Measurements from ENCODE around the gene TAF13. TPM values are rescaled to one million over a fixed set of nuclear protein-coding genes. Genes with fewer than 3 reads are reported as not detected.

Gene TAF13
- polyA plus RNA-seq, 1 experiment, result 14.7 TPM

DNA sequence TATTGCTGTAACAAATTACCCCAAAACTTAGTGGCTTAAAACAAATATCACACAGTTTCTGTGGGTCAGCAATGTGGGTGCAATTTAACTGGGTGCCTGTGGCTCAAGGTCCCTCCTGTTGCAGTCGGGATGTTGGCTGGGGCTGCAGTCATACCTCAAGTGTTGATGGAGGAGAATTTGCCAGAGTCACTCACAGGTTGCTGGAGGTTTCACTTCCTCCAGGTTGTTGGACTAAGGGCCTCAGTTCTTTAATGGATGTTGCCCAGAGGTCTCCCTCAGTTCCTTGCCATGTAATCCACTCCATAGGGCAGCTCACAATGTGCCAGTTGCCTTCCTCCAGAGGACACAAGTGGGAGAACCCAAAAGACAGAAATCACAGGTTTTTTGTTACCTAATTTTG is 2.5 kb upstream of the TAF13 start:
- Histone ChIP-seq H3K27me3 (ENCODE audit: control insufficient read depth, insufficient read depth, low read length) (no peaks in the 10 kb centered on the region), H3K4me3 (ENCODE audit: low read depth, low read length) (no peak overlapping the region), H3K36me3 (ENCODE audit: control insufficient read depth, insufficient read depth, low read length) (no peaks in the 10 kb centered on the region)
- no peak for DNase-seq (ENCODE audit: low read depth)
- TF ChIP-seq, protein P1, sequence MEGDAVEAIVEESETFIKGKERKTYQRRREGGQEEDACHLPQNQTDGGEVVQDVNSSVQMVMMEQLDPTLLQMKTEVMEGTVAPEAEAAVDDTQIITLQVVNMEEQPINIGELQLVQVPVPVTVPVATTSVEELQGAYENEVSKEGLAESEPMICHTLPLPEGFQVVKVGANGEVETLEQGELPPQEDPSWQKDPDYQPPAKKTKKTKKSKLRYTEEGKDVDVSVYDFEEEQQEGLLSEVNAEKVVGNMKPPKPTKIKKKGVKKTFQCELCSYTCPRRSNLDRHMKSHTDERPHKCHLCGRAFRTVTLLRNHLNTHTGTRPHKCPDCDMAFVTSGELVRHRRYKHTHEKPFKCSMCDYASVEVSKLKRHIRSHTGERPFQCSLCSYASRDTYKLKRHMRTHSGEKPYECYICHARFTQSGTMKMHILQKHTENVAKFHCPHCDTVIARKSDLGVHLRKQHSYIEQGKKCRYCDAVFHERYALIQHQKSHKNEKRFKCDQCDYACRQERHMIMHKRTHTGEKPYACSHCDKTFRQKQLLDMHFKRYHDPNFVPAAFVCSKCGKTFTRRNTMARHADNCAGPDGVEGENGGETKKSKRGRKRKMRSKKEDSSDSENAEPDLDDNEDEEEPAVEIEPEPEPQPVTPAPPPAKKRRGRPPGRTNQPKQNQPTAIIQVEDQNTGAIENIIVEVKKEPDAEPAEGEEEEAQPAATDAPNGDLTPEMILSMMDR (IDR thresholded peaks at IDR 0.05; ENCODE audit: insufficient read depth, low read depth, low read length), result no peak
- CTCF ChIA-PET, result no interaction called here
- POLR2A ChIA-PET, result no interaction called here

DNA sequence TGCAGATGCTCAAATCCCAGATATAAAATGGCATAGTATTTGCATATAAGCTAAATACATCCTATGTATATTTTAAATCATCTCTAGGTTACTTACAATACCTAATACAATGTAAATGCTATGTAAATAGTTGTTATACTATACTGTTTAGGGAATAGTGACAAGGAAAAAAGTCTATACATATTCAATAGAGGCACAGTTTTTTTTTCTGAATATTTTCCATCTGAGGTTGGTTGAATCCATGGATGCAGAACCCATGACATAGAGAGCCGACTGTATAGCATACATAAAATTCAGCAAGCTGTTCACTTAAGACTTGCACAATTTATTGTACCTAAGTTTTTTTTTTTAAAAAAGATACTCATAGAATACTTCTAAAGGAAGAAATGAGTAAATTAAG is 6.5 kb downstream of the TAF13 start:
- Histone ChIP-seq H3K4me3 (ENCODE audit: low read depth, low read length) (no peak overlapping the region), H3K36me3 (ENCODE audit: control insufficient read depth, insufficient read depth, low read length) (peaks cover 6% of the 10 kb centered on the region), H3K27me3 (ENCODE audit: control insufficient read depth, insufficient read depth, low read length) (no peaks in the 10 kb centered on the region)
- TF ChIP-seq, protein P1 (IDR thresholded peaks at IDR 0.05; ENCODE audit: insufficient read depth, low read depth, low read length), result no peak
- POLR2A ChIA-PET, result no interaction called here
- DNase-seq (ENCODE audit: low read depth), result no peak
- CTCF ChIA-PET, result interaction anchor here (0.6 kb wide), 2 partner anchors 41 to 181 kb away, joined by 3 to 4 read pairs; no protein-coding TSS in a partner anchor

DNA sequence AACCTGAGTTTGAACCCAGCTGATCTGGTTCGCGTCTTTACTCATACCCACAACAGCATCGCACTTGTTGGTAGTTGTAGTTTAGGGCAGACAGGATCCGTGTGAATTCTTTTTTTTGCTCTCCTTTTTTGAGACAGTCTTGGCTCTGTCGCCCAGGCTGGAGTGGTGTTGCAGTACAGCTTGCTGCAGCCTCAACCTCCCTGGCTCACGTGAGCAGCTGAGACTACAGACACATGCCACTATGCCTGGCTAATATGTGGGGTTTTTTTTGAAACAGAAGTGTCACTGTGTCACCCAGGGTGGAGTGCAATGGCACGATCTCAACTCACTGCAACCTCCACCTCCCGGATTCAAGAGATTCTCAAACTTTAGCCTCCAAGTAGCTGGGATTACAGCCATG is 7.9 kb downstream of the TAF13 start:
- ChIA-PET CTCF (interaction anchor here (1.2 to 1.4 kb wide), 2 partner anchors 32 to 44 kb away, joined by 3 read pairs; a partner anchor contains a TSS), POLR2A (no interaction called here)
- TF ChIP-seq, protein P1 (IDR thresholded peaks at IDR 0.05; ENCODE audit: insufficient read depth, low read depth, low read length), result no peak
- DNase-seq (ENCODE audit: low read depth), result no peak
- Histone ChIP-seq H3K27me3 (ENCODE audit: control insufficient read depth, insufficient read depth, low read length) (no peaks in the 10 kb centered on the region), H3K36me3 (ENCODE audit: control insufficient read depth, insufficient read depth, low read length) (peaks cover 6% of the 10 kb centered on the region), H3K4me3 (ENCODE audit: low read depth, low read length) (no peak overlapping the region)

DNA sequence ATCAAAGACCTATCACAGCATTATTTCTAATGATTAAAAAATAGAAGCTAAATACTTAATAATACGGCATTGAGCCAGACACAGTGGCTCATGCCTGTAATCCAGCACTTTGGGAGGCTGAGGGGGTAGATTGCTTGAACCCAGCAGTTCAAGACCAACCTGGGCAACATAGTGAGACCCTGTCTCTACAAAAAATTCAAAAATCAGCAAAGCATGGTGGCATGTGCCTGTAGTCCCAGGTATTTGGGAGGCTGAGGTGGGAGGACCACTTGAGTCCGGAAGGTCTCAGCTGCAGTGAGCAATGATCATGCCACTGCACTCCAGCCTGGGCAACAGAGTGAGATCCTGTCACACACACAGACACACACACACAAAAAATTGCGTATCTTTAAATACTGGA is 10.7 kb downstream of the TAF13 start:
- ChIA-PET POLR2A (no interaction called here), CTCF (interaction anchor here (0.9 kb wide), 1 partner anchor 35 kb away, joined by 3 read pairs; no protein-coding TSS in a partner anchor)
- no peak for DNase-seq (ENCODE audit: low read depth)
- peaks cover 6% of the 10 kb centered on the region for H3K36me3 ChIP-seq (ENCODE audit: control insufficient read depth, insufficient read depth, low read length)
- TF ChIP-seq, protein P1 (IDR thresholded peaks at IDR 0.05; ENCODE audit: insufficient read depth, low read depth, low read length), result no peak
- H3K4me3 ChIP-seq (ENCODE audit: low read depth, low read length), result no peak overlapping the region
- no peaks in the 10 kb centered on the region for H3K27me3 ChIP-seq (ENCODE audit: control insufficient read depth, insufficient read depth, low read length)

DNA sequence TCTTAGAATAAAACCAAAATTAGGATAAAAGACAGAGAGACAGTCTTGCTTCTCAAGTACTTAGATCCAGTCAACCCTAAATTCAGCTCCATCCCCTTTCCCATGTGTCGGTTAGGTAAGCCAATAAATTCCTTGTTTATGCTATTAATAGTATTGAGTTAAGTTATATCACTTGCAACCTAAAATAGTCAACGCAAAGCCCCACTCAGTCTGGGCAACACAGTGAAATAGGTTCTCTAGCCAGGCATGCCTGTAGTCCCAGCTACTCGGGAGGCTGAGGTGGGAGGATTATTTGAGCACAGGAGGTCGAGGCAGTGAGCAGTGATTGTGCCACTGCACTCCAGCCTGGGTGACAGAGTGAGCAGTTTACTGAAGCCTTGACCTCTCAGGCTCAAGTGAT is 14.6 kb downstream of the TAF13 start:
- no peaks in the 10 kb centered on the region for H3K27me3 ChIP-seq (ENCODE audit: control insufficient read depth, insufficient read depth, low read length)
- ChIA-PET CTCF (interaction anchor here (1.1 kb wide), 1 partner anchor 33 kb away, joined by 4 read pairs; no protein-coding TSS in a partner anchor), POLR2A (interaction anchor here (0.5 to 0.7 kb wide), 2 partner anchors 10 to 49 kb away, joined by 3 read pairs; no protein-coding TSS in a partner anchor)
- peaks cover 3% of the 10 kb centered on the region for H3K36me3 ChIP-seq (ENCODE audit: control insufficient read depth, insufficient read depth, low read length)
- TF ChIP-seq, protein P1 (IDR thresholded peaks at IDR 0.05; ENCODE audit: insufficient read depth, low read depth, low read length), result no peak
- H3K4me3 ChIP-seq (ENCODE audit: low read depth, low read length), result no peak overlapping the region
- no peak for DNase-seq (ENCODE audit: low read depth)
